Calu3 (cell line): Measurements from ENCODE around the gene CIAO1. TPM values are rescaled to one million over a fixed set of nuclear protein-coding genes. Genes with fewer than 3 reads are reported as not detected.

Source experiments
- BruUV-seq: library from RNA; stranded (reverse); fragments of 400-500 nt; replicated peaks from 2 replicates; lab custom pipeline; 2021; lab: Mats Ljungman, UMichigan
- CTCF ChIA-PET: fragments of 300-600 bp; sonication (Branson Sonifier 250); formaldehyde crosslinking; loops from one replicate; lab custom pipeline; 2022; ENCODE audit warnings: antibody characterized with exemption; lab: Charles Lee
- DNase-seq: peaks from one replicate; pipeline ENCODE4 v3.0.0; 2022
- H3K27ac Mint-ChIP-seq: one replicate; pipeline ENCODE4 v1.8.0; 2022; ENCODE audit warnings: mixed read lengths; ENCODE audit not compliant: unreplicated experiment
- H3K27me3 Mint-ChIP-seq: one replicate; pipeline ENCODE4 v1.8.0; 2022; ENCODE audit warnings: mixed read lengths; ENCODE audit not compliant: unreplicated experiment
- H3K36me3 Mint-ChIP-seq: one replicate; pipeline ENCODE4 v1.8.0; 2022; ENCODE audit warnings: mild to moderate bottlenecking, moderate library complexity, mixed read lengths; ENCODE audit not compliant: insufficient read depth, unreplicated experiment
- H3K4me1 Mint-ChIP-seq: one replicate; pipeline ENCODE4 v1.8.0; 2022; ENCODE audit warnings: mild to moderate bottlenecking, low read depth, mixed read lengths; ENCODE audit not compliant: unreplicated experiment
- H3K4me3 Mint-ChIP-seq: one replicate; pipeline ENCODE4 v1.8.0; 2022; ENCODE audit warnings: mild to moderate bottlenecking, low read depth, moderate library complexity, mixed read lengths; ENCODE audit not compliant: unreplicated experiment
- H3K9me3 Mint-ChIP-seq: one replicate; pipeline ENCODE4 v1.8.0; 2022; ENCODE audit warnings: low read depth, mixed read lengths; ENCODE audit not compliant: unreplicated experiment
- CTCF ChIP-seq: fragments of 200-600 bp; IDR thresholded peaks from one replicate; pipeline ENCODE4 v1.8.0; 2022; ENCODE audit warnings: antibody characterized with exemption; ENCODE audit not compliant: unreplicated experiment
- intact Hi-C: fragments of 100-400 bp; cut with micrococcal nuclease; formaldehyde crosslinking; loops from one replicate; pipeline ENCODE4 v1.10.0; 2022; ENCODE audit not compliant: unreplicated experiment
- total RNA-seq: library from RNA; stranded (reverse); gene quantifications from 2 replicates; pipeline ENCODE4 v1.2.3, GENCODE V29; 2022

Gene CIAO1
- total RNA-seq, 1 experiment from 2014 or later: 75.7 TPM

DNA sequence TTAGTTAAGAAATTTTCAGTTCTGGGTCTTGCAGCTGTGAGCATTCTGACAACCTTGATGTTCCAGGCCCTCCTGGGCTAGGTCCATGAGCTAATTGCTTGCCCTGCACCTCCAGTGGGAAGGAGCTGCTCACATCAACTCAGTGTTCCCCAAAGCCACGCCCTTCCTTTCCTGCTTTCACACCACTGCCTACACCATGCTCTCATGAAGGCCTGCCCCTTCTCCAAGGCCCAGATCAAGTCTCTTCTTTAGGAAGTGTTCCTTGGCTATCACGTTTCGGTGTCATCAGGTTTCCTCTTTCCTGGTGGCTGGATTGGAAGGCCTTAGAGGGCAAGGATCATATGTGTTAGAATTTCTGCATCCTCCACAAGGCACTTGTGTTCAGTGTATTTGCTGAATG is 19.0 kb upstream of the CIAO1 start:
- intact Hi-C loops: no loop called here
- Mint-ChIP-seq H3K36me3 (peaks cover 11% of the 10 kb centered on the region), H3K27me3 (no peaks in the 10 kb centered on the region), H3K27ac (no peak overlapping the region), H3K9me3 (no peaks in the 10 kb centered on the region), H3K4me1 (peaks cover 17% of the 10 kb centered on the region), H3K4me3 (no peak overlapping the region)
- no TSS peak for BruUV-seq
- no peak for TF ChIP-seq CTCF
- CTCF ChIA-PET: no interaction called here
- no peak for DNase-seq

DNA sequence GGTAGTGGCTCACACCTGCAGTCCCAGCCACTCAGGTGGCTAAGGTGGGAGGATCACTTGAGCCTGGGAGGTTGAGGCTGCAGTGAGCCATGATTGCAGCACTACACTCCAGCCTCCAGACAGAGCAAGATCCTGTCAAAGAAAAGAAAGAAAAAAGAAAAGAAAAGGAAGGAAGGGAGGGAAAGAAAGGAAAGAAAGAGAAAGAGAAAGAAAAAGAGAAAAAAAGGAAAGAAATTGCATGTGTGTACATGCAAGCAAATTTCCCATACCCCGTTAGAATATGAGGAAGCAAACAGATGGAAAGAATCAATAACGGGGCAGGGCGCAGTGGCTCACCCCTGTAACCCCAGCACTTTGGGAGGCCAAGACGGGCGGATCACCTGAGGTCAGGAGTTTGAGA is 18.1 kb upstream of the CIAO1 start:
- no TSS peak for BruUV-seq
- no peaks in the 10 kb centered on the region for H3K27me3 Mint-ChIP-seq
- no peak for DNase-seq
- intact Hi-C loops: no loop called here
- H3K4me1 Mint-ChIP-seq: peaks cover 24% of the 10 kb centered on the region
- no peak overlapping the region for H3K4me3 Mint-ChIP-seq
- no peak for TF ChIP-seq CTCF
- CTCF ChIA-PET: no interaction called here
- peaks cover 11% of the 10 kb centered on the region for H3K36me3 Mint-ChIP-seq
- no peaks in the 10 kb centered on the region for H3K9me3 Mint-ChIP-seq
- peak overlapping the region; percentile 6 for H3K27ac Mint-ChIP-seq

GRCh38 chr2:96248624-96249023 is 17.4 kb upstream of the CIAO1 start:
- Mint-ChIP-seq H3K4me1 (peaks cover 24% of the 10 kb centered on the region), H3K27ac (no peak overlapping the region), H3K9me3 (no peaks in the 10 kb centered on the region), H3K4me3 (no peak overlapping the region), H3K36me3 (peaks cover 15% of the 10 kb centered on the region), H3K27me3 (no peaks in the 10 kb centered on the region)
- DNase-seq: no peak
- intact Hi-C loops: no loop called here
- BruUV-seq: no TSS peak
- CTCF ChIA-PET: no interaction called here
- TF ChIP-seq CTCF: no peak

GRCh38 chr2:96249654-96250053 is 16.4 kb upstream of the CIAO1 start:
- H3K4me3 Mint-ChIP-seq: no peak overlapping the region
- CTCF ChIA-PET: no interaction called here

More at GRCh38 chr2:96249654-96250053, 16.4 kb upstream of the CIAO1 start:
- TF ChIP-seq CTCF: no peak
- Mint-ChIP-seq H3K9me3 (no peaks in the 10 kb centered on the region), H3K27ac (no peak overlapping the region), H3K27me3 (no peaks in the 10 kb centered on the region), H3K36me3 (peaks cover 23% of the 10 kb centered on the region), H3K4me1 (peaks cover 24% of the 10 kb centered on the region)
- DNase-seq: no peak
- no TSS peak for BruUV-seq
- intact Hi-C loops: no loop called here
